ENCODE measurements around the gene ATP9B.

GRCh38 chr18:79283929-79284328 is 214.7 kb downstream of the ATP9B start:
- no peak for TF ChIP-seq RARB (CRISPR knock-in tag; IDR thresholded peaks at IDR 0.05)
- no peak for TF ChIP-seq PATZ1 (CRISPR knock-in tag; IDR thresholded peaks at IDR 0.05; ENCODE audit: borderline replicate concordance)
- TF ChIP-seq ARNTL (CRISPR knock-in tag; IDR thresholded peaks at IDR 0.05; ENCODE audit: borderline replicate concordance, low read depth): no peak
- no peak for TF ChIP-seq ESRRG (CRISPR knock-in tag; IDR thresholded peaks at IDR 0.05)
- no peak for TF ChIP-seq PPARA (CRISPR knock-in tag; IDR thresholded peaks at IDR 0.05; ENCODE audit: borderline replicate concordance)
- TF ChIP-seq BACH2 (CRISPR knock-in tag; IDR thresholded peaks at IDR 0.05; ENCODE audit: borderline replicate concordance): no peak
- TF ChIP-seq ZNF70 (CRISPR knock-in tag; IDR thresholded peaks at IDR 0.05): no peak
- TF ChIP-seq SNAI2 (CRISPR knock-in tag; IDR thresholded peaks at IDR 0.05): no peak
- TF ChIP-seq OSR1 (CRISPR knock-in tag; IDR thresholded peaks at IDR 0.05): no peak
- TF ChIP-seq GLIS3 (CRISPR knock-in tag; IDR thresholded peaks at IDR 0.05): no peak
